BLaER1 (cell line): ENCODE data around the gene BMF.

ENCODE experiments used
- H3K27ac ChIP-seq: shearing (Covaris generic); formaldehyde crosslinking; 2 replicates; pipeline ENCODE4 v1.8.1; 2022
- H3K27me3 ChIP-seq: shearing (Covaris generic); formaldehyde crosslinking; 2 replicates; pipeline ENCODE4 v1.8.1; 2022
- H3K36me3 ChIP-seq: shearing (Covaris generic); formaldehyde crosslinking; 2 replicates; pipeline ENCODE4 v1.8.1; 2022
- H3K4me1 ChIP-seq: shearing (Covaris generic); formaldehyde crosslinking; 2 replicates; pipeline ENCODE4 v1.8.1; 2022
- H3K4me2 ChIP-seq: shearing (Covaris generic); formaldehyde crosslinking; 2 replicates; pipeline ENCODE4 v1.8.1; 2022
- H3K4me3 ChIP-seq: shearing (Covaris generic); formaldehyde crosslinking; 2 replicates; pipeline ENCODE4 v1.8.1; 2022
- H3K9ac ChIP-seq: shearing (Covaris generic); formaldehyde crosslinking; 2 replicates; pipeline ENCODE4 v1.8.1; 2022
- H3K9me3 ChIP-seq: shearing (Covaris generic); formaldehyde crosslinking; 2 replicates; pipeline ENCODE4 v1.8.1; 2022
- H4K20me1 ChIP-seq: shearing (Covaris generic); formaldehyde crosslinking; 2 replicates; pipeline ENCODE4 v1.8.1; 2022
- Cebpa-rat ChIP-seq: shearing (Covaris generic); IDR thresholded peaks from 2 replicates; pipeline ENCODE4 v1.8.1; 2022

Gene BMF

DNA sequence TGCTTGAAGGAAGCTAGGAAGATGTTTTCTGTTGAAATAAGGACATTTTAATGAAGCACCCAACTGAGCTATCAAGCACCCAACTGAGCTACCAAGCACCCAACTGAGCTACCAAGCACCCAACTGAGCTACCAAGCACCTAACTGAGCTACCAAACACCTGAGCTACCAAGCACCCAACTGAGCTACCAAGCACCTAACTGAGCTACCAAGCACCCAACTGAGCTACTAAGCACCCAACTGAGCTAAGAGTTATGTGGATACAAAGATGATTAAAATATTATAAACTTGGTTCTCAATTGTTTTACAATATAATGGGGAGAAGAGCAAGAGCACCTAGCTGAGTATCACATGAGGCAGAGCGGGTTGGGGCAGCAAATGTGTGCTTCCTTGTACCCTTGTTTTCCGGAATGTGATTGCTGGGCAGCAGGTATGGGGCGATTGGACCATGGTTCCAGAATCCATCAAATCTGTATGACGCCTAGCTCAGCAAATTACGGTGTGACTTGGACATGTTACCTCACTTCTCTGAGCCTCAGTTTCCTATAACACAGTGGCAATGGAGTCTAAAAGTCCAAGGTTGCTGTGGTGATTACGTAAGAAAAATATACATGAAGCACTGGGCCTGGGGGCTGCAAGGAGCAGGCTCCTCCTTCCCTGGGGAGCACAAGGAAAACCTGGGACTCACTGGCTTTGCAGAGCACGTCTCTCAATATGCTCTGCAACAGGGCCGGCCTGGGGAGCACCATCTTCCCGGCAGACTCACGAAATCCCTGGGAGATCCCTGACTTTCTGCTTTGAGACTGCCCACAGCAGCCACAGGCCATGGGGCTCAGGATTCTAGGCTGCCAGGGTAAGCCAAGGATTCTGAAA, 11.3 kb downstream of the BMF start:
- Histone ChIP-seq H3K4me3 (0 out of 2 replicates have a peak overlapping the region, but pooled peaks have one; percentile 38), H3K9me3 (no peaks in the 10 kb centered on the region), H3K4me2 (peak overlapping the region; percentile 99), H3K27ac (peak overlapping the region; percentile 93), H3K27me3 (no peaks in the 10 kb centered on the region), H3K9ac (peak overlapping the region; percentile 79), H3K36me3 (no peaks in the 10 kb centered on the region), H4K20me1 (no peaks in the 10 kb centered on the region), H3K4me1 (peaks cover 100% of the 10 kb centered on the region)
- peak; percentile 32; the same call in 1 of the 2 replicates for TF ChIP-seq Cebpa-rat

DNA sequence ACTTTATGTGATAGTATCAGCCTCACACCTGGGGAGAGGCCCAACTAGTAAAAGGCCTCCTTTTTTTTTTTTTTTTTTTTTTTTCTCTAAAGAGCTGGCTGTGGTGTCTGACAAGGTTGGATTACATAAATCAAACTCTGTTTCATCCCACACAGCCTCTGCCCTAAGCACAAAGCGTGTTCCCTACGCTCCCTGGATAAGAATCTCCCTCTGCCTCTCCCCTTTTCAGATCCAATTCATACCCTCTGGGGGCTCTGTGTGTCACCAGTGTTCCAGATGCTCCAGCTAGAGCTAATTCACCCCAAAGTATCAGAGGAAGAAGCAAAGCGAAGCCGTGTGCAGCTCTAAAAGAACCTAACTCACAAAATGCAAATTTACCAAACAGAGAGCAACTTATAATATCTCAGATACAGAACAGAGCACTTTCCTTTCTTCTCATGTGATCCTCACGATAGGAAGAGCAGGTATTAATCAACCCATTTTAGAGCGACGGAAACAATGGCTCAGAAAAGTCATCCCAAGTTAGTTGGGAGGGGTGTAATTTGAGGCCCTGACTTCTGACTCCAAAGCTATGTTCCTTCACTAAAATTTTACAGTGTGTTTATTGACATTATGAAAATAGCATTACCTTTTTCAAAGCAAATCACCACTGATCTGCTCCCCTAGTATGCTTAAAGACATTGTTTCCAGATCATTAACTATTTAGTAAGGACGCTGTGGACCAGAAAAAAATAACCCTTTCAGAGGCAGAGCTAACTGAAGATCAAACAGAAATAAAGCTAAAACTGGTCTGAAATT, 12.4 kb downstream of the BMF start:
- peaks cover 100% of the 10 kb centered on the region for H3K4me1 ChIP-seq
- H3K36me3 ChIP-seq, result peaks cover 3% of the 10 kb centered on the region; the same call in 1 of the 2 replicates
- H3K9me3 ChIP-seq, result no peaks in the 10 kb centered on the region
- H3K27me3 ChIP-seq, result no peaks in the 10 kb centered on the region
- H3K9ac ChIP-seq, result peak overlapping the region; percentile 40
- peak overlapping the region; percentile 99 for H3K4me2 ChIP-seq
- H3K27ac ChIP-seq, result peak overlapping the region; percentile 93
- H3K4me3 ChIP-seq, result no peak overlapping the region
- no peak for TF ChIP-seq Cebpa-rat
- no peaks in the 10 kb centered on the region for H4K20me1 ChIP-seq

DNA sequence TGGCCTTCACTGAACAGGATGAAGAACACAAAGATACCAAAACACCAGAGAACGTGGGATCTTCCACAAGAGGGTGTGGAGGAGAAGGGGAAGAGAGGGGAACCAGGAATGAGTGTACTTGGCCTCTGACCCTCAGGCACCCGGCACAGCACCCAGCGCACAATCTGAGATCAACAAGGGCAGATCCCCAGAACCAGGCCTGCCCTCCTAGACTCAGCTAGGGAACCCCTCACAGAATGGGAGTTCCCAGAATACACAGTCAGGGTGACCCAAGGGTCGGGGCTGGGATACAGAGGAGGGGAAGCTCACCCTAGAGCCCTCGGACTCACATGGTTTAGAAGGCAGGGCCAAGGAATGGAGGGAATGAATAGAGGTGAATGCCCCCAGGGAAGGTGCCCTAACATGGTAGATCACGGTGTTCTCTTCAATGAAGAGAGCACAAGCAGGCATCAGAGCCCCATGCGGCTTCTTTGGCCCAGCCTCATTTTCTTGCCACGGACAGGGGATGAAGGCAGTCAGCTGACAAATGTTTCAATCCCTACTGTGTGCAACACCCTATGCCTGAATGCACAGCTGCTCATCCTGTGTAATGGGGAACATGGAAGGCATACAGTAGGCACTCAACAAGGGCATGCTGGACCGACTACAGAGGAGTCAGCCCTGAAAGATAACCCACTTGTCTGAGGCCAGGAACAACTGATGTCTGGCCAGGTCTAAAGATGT, 13.1 kb downstream of the BMF start:
- Histone ChIP-seq H3K36me3 (peaks cover 11% of the 10 kb centered on the region), H3K9ac (peak overlapping the region; percentile 40; the same call in 1 of the 2 replicates), H4K20me1 (no peaks in the 10 kb centered on the region), H3K4me1 (peaks cover 99% of the 10 kb centered on the region), H3K27me3 (no peaks in the 10 kb centered on the region), H3K27ac (peak overlapping the region; percentile 93), H3K4me2 (peak overlapping the region; percentile 99), H3K9me3 (no peaks in the 10 kb centered on the region), H3K4me3 (no peak overlapping the region)
- TF ChIP-seq Cebpa-rat, result no peak

DNA sequence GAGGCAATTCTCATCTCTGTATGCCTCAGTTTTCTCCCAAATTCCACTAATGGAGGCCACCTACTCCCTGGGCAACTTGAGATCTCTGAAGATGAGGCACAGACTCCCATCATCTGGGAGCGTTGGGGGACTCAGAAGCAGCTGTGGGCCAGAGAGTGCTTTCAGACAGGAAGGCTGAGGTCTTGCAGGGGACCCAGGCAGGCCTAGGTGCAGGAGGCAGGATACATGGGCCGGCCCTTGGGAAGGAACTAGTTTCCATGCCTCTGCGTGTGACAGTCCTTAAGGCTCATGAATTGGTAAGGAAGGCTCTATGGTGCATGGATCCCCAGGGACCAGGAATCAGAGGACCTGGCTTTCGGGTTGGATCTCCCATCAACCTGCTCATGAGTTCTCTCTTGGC, 14.5 kb downstream of the BMF start:
- Histone ChIP-seq H3K9ac (no peak overlapping the region), H3K27ac (peak overlapping the region; percentile 93), H3K27me3 (no peaks in the 10 kb centered on the region), H4K20me1 (no peaks in the 10 kb centered on the region), H3K4me1 (peaks cover 94% of the 10 kb centered on the region), H3K36me3 (peaks cover 23% of the 10 kb centered on the region), H3K9me3 (no peaks in the 10 kb centered on the region), H3K4me3 (no peak overlapping the region), H3K4me2 (peak overlapping the region; percentile 99)
- no peak for TF ChIP-seq Cebpa-rat

DNA sequence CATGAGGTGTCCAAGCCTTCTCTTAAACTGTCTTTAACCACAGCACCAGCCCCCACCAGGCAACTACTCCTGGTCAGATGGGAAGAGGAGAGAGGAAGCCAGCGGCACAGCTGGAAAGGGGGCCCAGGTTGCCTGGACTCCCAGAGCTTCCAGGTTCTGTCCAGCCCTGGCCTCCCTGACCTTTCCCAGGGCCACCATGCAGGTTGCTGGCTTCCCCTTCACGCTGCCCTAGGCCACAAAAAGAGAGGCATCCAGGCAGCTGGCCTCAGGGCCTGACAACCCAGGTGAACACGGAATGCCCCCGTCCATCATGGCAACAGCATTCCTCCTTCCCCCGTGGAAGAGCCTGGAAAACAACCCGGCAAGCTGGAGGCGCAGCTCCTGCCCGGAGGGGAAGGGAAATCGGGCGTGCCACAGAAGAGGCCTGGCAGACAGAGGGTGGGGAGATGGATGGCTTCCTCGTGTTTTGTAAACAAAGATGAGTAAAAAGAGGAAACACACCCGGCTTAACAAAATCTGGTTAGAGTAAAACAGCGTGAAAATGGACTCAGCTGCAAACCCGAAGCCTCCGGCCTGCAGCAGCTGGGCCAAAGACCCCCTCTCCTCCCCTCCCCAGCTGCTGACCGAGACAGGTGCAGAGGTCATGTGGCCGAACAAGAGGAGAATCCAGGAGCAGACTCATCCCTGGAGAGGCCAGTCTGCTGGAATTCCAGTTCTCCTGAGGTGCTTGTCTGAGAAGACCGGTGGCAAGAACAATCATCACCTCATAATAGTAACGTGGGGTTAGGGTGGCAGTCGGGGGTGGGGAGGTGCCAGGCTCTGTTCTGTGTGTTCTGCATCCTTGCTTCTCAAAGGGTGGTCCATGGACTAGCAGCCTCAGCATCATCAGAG, 15.5 kb downstream of the BMF start:
- TF ChIP-seq Cebpa-rat, result no peak
- peak overlapping the region; percentile 37; the same call in 1 of the 2 replicates for H3K4me3 ChIP-seq
- no peaks in the 10 kb centered on the region for H4K20me1 ChIP-seq
- H3K9me3 ChIP-seq, result no peaks in the 10 kb centered on the region
- peak overlapping the region; percentile 79 for H3K9ac ChIP-seq
- H3K27me3 ChIP-seq, result no peaks in the 10 kb centered on the region
- H3K4me2 ChIP-seq, result peak overlapping the region; percentile 99
- H3K27ac ChIP-seq, result peak overlapping the region; percentile 93
- peaks cover 94% of the 10 kb centered on the region for H3K4me1 ChIP-seq
- H3K36me3 ChIP-seq, result peaks cover 23% of the 10 kb centered on the region

DNA sequence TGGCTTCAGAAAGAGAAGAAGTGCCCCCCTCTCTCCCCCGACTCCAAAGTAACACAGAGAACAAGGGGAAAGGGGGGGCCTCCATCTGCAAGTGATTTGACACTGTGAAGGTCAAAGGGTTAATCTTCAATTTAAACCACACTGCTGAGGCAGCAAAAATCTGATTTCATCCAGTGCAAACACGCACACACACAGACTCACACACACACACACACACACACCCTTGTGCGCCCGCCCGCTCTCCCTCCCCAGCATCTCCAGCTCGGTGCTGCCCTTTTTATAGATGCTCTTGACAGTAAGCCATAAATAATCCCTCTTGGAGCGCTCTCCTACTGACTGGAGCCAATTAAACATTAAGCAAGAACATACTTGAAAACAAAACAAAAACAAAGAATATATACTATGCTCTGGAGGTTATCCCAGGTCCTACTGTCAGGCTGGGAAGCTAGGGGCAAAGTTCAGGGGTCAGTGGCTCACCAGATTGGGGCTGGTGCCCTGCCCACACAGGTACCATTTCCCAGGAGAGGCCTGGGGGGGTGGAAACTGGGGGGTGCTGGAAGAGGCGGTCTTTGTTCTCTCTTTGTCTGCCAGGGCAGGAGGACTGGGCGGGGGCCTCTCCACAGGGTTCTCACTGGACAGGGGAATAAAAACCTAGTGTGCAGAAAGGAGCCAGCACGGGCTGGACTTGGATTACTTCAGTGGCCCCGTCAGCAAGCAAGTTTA, 16.3 kb downstream of the BMF start:
- H4K20me1 ChIP-seq, result no peaks in the 10 kb centered on the region
- peak overlapping the region; percentile 37; the same call in 1 of the 2 replicates for H3K4me3 ChIP-seq
- H3K27ac ChIP-seq, result peak overlapping the region; percentile 93
- H3K27me3 ChIP-seq, result no peaks in the 10 kb centered on the region
- H3K36me3 ChIP-seq, result peaks cover 23% of the 10 kb centered on the region
- peak overlapping the region; percentile 79 for H3K9ac ChIP-seq
- no peak for TF ChIP-seq Cebpa-rat
- H3K9me3 ChIP-seq, result no peaks in the 10 kb centered on the region
- H3K4me2 ChIP-seq, result peak overlapping the region; percentile 99
- H3K4me1 ChIP-seq, result peaks cover 94% of the 10 kb centered on the region

DNA sequence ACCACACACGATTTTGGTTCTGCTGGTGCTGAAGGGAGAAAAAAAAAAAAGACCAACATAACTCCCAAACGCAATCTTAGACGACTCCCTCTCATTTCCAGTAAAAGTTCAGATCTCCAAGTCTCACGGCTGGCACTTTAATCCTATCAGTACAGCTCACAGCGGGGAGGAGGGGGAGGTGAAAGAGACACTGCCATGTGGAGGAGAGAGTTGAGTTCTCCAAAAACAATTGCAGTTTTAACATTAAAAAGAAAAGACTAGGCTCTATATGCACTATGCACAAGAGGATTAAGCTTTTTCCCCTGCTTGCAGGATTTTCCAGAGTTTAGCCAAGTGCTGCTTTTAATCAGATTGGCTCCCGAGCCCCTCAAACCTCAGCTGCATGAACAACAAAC, 16.8 kb downstream of the BMF start:
- no peak overlapping the region for H3K4me3 ChIP-seq
- H3K27ac ChIP-seq, result peak overlapping the region; percentile 93
- H3K9me3 ChIP-seq, result no peaks in the 10 kb centered on the region
- H3K36me3 ChIP-seq, result peaks cover 23% of the 10 kb centered on the region
- H3K4me1 ChIP-seq, result peaks cover 89% of the 10 kb centered on the region
- H3K4me2 ChIP-seq, result peak overlapping the region; percentile 99
- H3K9ac ChIP-seq, result peak overlapping the region; percentile 36
- TF ChIP-seq Cebpa-rat, result no peak
- H3K27me3 ChIP-seq, result no peaks in the 10 kb centered on the region
- H4K20me1 ChIP-seq, result no peaks in the 10 kb centered on the region

DNA sequence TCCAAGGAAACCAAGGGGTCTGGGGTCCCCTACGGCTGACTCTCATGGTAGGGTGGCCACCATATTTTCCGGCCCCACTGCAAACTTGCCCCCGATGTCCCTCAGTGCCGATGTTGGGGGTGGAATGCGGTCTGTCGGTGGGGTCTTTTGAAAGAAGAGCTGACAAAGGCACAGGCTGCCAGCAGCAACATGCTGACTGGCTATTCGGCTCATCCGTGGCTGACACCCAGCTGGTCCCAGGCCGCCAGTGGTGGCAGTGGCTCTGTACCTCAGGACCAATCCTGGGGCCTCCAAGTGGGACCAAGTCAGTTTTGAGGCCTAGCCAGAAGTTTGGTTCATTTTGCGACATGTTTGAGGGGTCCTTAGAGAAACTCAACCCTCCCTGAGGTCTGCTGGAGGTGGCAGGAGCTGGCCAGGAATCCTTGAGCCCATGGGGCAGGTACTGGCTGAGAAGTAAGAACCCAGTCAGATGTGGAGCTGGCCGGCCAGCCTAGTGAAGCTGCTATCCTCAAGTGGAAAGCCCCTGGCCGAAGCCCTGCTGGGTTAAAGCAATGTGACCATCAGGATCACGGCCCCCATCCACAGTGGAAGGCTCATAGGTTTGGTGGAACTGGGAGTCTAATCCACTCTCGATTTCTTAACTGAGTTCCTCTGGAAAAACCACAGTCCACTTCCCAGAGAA, 17.8 kb downstream of the BMF start:
- H3K4me3 ChIP-seq, result no peak overlapping the region
- H3K4me2 ChIP-seq, result peak overlapping the region; percentile 99
- no peaks in the 10 kb centered on the region for H3K9me3 ChIP-seq
- no peaks in the 10 kb centered on the region for H3K27me3 ChIP-seq
- no peak overlapping the region for H3K9ac ChIP-seq
- peaks cover 79% of the 10 kb centered on the region for H3K4me1 ChIP-seq
- TF ChIP-seq Cebpa-rat, result no peak
- H4K20me1 ChIP-seq, result no peaks in the 10 kb centered on the region
- H3K27ac ChIP-seq, result peak overlapping the region; percentile 60
- H3K36me3 ChIP-seq, result peaks cover 23% of the 10 kb centered on the region
